Measurements from ENCODE around the gene MFSD6L.

The MFSD6L gene, protein sequence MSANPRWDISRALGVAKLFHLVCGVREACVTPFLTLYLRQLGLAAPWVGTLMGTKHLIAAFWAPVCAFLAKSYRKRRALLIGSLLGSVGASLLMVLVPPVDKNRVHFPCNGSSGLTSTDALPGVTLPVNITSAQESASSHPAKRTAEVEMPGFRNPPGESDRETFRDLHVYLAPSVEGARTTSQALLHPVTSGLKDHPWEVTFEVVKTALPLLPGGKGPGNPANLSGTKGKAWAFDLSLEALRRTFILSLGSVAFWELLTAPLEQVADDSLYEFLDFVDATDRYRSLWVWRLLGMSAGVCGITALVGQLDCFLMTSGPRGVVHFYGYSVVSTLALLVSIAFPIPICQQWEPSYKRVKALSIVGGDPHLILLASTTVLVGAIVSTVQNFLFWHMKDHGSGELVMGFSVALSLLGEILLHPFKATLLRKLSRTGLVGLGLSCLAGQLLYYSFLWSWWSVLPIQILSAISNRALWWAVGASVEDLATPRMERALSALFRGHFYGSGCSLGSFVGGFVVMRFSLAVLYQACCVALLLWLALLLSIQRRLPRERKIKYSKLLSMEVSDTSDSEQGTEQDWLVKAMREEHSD

DNA sequence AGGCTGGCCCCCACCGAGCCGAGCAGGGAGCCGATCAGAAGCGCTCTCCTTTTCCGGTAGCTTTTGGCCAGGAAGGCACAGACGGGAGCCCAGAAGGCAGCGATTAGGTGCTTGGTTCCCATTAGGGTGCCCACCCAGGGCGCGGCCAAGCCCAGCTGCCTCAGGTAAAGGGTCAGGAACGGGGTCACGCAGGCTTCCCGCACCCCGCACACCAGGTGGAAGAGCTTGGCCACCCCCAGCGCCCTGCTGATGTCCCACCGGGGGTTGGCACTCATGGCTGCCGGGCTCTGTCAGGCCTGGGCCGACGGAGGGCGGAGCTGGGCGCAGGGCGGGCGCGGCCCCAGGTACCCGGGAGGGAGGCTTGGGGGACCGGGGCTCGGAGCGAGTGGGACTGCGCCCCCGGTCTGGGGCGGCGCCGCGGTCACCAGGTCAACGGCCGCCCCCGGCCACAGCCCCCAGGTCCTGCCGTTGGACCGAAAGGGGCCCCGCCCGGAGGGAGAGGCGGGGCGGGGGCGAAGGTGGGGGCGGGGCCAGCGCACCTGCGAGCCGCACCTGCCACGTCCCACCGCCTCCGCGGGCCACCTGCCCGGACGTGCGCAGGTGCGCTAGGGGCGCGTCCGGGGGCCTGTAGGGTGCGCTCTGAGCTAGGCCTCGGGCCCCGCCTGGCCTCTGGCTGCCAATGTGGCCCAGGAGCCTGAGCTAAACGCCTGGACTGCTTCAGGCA, at the start of gene MFSD6L:
TSS of gene MFSD6L (minus strand) at position 520 of the 724 bp plus-strand sequence. CDS start at position 275, 245 bp downstream.
- Histone ChIP-seq H3K4me1 (ENCODE audit: insufficient read depth, low read length) (no peaks in the 10 kb centered on the region), H3K4me3 (ENCODE audit: low read depth in 1 of 2, low read length in 2 of 2) (no peak within 1 kb of the TSS), H3K36me3 (ENCODE audit: insufficient read depth, low read length) (no peaks in the 10 kb centered on the region), H3K27me3 (ENCODE audit: control insufficient read depth in 1 of 2, insufficient read depth in 2 of 2, low read length in 2 of 2) (peaks cover 0 to 18% of the 10 kb centered on the region in 2 donors), H3K9ac (ENCODE audit: low read length) (no peak within 1 kb of the TSS), H3K27ac (ENCODE audit: low read depth, low read length) (no peak within 1 kb of the TSS), H3K9me3 (ENCODE audit: low read length) (no peaks in the 10 kb centered on the region)

DNA sequence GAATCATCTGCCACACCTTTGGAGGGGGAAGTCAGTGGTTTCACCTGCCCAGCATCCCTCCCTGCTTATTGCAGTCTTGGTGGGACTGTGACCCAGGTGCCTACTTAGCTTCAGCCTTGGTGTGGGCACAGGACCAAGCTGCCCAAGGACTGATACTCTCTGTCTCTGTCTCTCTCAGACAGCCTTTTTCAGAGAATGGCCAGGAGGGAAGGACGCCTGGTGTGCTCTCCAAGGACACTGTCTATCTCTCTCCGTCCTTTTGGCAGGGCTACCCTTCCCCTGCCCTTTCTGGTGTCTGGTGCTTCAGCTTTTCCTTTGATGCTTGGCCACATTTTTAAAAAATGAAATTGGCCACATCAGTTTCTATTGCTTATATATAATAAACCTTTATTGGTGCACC, 48.7 kb upstream of the MFSD6L start:
- H3K36me3 ChIP-seq (ENCODE audit: insufficient read depth, low read length), result no peaks in the 10 kb centered on the region
- H3K4me1 ChIP-seq (ENCODE audit: insufficient read depth, low read length), result no peaks in the 10 kb centered on the region
- no peaks in the 10 kb centered on the region for H3K27me3 ChIP-seq (ENCODE audit: control insufficient read depth in 1 of 2, insufficient read depth in 2 of 2, low read length in 2 of 2)
- no peak overlapping the region for H3K9ac ChIP-seq (ENCODE audit: low read length)
- no peak overlapping the region for H3K27ac ChIP-seq (ENCODE audit: low read depth, low read length)
- no peaks in the 10 kb centered on the region for H3K9me3 ChIP-seq (ENCODE audit: low read length)
- no peak overlapping the region for H3K4me3 ChIP-seq (ENCODE audit: low read depth in 1 of 2, low read length in 2 of 2)

DNA sequence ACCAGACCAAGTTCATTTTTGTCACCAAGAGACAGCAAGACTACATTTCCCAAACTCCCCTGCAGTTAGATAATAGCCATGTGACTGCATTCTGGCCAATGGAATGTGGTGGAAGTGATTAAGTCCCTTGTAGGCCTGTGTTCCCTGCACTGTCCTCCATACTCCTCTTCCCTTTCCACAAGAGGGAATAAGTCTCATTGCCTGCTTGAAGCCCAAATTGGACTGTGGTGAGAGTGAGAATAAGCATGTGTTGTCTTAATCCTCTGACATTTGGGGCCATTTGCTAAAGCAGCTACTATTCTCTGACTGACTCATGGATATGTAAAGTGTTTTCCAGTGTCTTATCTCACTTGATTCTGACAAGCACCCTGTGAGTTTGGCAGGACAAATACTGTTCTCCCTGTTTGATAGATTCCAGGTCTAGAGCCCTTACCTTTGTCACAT, 47.6 kb upstream of the MFSD6L start:
- H3K4me1 ChIP-seq (ENCODE audit: insufficient read depth, low read length), result no peaks in the 10 kb centered on the region

DNA sequence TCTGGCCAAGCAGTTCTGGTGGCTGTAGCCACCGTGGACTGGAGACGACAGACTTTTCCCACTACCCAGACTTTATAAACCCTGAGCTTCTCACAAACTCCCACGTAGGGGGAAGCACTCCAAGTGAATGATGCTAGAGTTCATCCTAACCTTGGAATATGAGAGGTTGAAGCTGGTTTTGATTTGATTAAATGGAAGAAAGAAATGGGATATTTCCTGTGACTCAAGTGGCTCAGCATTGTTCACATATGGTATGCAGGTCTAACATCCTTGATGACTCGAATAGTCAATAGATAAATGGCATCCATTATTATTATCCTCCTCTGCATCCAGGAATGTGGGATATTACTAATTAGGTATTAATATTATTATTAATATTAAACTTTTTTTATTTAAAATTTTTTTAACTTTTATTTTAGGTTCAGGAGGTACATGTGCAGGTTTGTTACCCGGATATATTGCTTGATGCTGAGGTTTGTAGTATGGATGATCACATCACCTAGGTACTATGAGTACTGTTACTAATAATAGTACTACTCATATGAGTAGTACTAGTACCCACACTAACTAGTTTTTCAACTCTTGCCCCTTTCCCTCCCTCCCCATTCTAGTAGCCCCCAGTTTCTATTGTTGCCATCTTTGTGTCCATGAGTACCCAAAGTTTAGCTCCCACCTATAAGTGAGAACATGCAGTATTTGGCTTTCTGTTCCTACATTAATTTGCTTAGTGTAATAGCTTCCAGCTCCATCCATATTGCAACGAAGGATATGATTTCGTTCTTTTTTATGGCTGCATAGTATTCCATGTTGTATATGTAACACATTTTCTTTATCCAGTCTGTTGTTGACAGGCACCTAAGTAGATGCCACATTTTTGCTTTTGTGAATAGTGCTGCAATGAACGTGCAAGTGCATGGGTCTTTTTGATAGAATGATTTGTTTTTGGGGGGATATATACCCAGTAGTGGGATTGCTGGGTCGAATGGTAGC, 45.4 kb upstream of the MFSD6L start:
- Histone ChIP-seq H3K4me3 (ENCODE audit: low read depth in 1 of 2, low read length in 2 of 2) (no peak overlapping the region), H3K9ac (ENCODE audit: low read length) (no peak overlapping the region), H3K9me3 (ENCODE audit: low read length) (no peaks in the 10 kb centered on the region), H3K36me3 (ENCODE audit: insufficient read depth, low read length) (no peaks in the 10 kb centered on the region), H3K27me3 (ENCODE audit: control insufficient read depth in 1 of 2, insufficient read depth in 2 of 2, low read length in 2 of 2) (no peaks in the 10 kb centered on the region), H3K27ac (ENCODE audit: low read depth, low read length) (no peak overlapping the region), H3K4me1 (ENCODE audit: insufficient read depth, low read length) (no peaks in the 10 kb centered on the region)

More for the DNA sequence above, 47.6 kb upstream of the MFSD6L start:
- H3K36me3 ChIP-seq (ENCODE audit: insufficient read depth, low read length), result no peaks in the 10 kb centered on the region
- no peak overlapping the region for H3K4me3 ChIP-seq (ENCODE audit: low read depth in 1 of 2, low read length in 2 of 2)
- no peaks in the 10 kb centered on the region for H3K9me3 ChIP-seq (ENCODE audit: low read length)
- H3K27ac ChIP-seq (ENCODE audit: low read depth, low read length), result no peak overlapping the region
- H3K9ac ChIP-seq (ENCODE audit: low read length), result no peak overlapping the region
- H3K27me3 ChIP-seq (ENCODE audit: control insufficient read depth in 1 of 2, insufficient read depth in 2 of 2, low read length in 2 of 2), result no peaks in the 10 kb centered on the region

DNA sequence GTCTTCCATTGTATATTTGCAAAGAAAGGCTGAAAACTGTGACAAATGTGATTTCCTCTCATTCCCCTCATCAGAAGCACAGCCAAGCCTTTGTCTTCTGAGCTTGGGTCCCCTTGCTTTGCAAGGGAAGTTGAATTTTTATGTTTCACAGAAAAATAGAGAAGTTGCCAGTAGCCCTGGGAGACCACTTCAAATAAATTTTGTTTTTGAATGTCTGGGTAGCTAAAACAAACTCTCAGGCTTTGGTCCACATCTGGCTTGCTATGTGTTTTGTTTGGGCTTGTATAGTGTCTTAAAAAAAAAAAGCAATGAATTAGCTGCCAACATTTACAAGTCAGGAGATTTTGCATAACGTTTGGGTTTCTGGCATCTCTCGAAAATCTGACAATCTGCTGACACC, 44.2 kb upstream of the MFSD6L start:
- H3K9me3 ChIP-seq (ENCODE audit: low read length), result no peaks in the 10 kb centered on the region
- no peaks in the 10 kb centered on the region for H3K27me3 ChIP-seq (ENCODE audit: control insufficient read depth in 1 of 2, insufficient read depth in 2 of 2, low read length in 2 of 2)
- no peaks in the 10 kb centered on the region for H3K36me3 ChIP-seq (ENCODE audit: insufficient read depth, low read length)
- no peak overlapping the region for H3K27ac ChIP-seq (ENCODE audit: low read depth, low read length)
- H3K9ac ChIP-seq (ENCODE audit: low read length), result no peak overlapping the region
- H3K4me3 ChIP-seq (ENCODE audit: low read depth in 1 of 2, low read length in 2 of 2), result no peak overlapping the region
- no peaks in the 10 kb centered on the region for H3K4me1 ChIP-seq (ENCODE audit: insufficient read depth, low read length)

DNA sequence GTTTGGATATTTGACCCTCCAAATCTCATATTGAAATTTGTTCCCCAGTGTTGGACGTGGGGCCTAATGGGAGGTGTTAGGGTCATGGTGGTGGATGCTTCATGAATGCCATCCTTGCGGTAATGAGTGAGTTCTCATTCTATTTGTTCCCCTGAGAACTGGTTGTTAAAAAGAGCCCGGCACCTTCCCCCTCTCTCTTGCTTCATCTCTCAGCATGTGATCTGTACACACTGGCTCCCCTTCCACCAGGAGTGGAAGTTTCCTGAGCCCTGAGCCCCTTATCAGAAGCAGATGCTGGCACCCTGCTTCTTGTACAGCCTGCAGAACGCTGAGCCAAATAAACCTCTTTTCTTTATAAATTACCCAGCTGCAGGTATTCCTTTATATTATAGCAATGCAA, 42.7 kb upstream of the MFSD6L start:
- Histone ChIP-seq H3K27me3 (ENCODE audit: control insufficient read depth in 1 of 2, insufficient read depth in 2 of 2, low read length in 2 of 2) (no peaks in the 10 kb centered on the region), H3K9ac (ENCODE audit: low read length) (no peak overlapping the region), H3K4me1 (ENCODE audit: insufficient read depth, low read length) (no peaks in the 10 kb centered on the region)

DNA sequence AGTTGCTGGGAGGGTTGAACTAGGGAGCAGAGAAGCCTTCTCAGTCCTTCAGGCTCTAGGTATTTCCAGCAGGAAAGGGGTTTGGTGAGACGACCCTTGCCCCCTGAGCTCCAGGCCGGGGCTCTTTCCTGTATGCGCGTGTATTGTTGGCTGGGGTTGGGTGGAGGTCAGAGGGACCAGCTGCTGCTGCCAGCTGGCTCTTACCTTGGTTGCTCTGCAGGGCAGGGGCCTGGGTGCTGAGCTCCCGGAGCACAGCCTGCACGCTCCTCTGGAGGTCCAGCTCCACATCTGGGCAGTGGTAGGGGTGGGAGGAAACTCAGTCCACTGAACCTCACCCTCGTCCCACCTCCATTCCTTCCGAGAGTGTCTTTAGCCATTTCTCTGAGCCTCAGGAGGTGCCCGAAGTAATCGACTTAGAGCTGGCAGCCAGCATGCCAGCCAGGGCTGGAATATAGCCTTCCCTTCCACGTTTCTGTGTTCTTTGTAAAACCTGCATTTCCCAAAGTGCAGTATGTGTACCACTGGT, 40.3 kb upstream of the MFSD6L start:
- H3K9me3 ChIP-seq (ENCODE audit: low read length), result no peaks in the 10 kb centered on the region
- no peaks in the 10 kb centered on the region for H3K36me3 ChIP-seq (ENCODE audit: insufficient read depth, low read length)
- H3K27me3 ChIP-seq (ENCODE audit: control insufficient read depth in 1 of 2, insufficient read depth in 2 of 2, low read length in 2 of 2), result peaks cover 0 to 4% of the 10 kb centered on the region in 2 donors
- no peak overlapping the region for H3K4me3 ChIP-seq (ENCODE audit: low read depth in 1 of 2, low read length in 2 of 2)
- no peaks in the 10 kb centered on the region for H3K4me1 ChIP-seq (ENCODE audit: insufficient read depth, low read length)
- H3K9ac ChIP-seq (ENCODE audit: low read length), result no peak overlapping the region
- no peak overlapping the region for H3K27ac ChIP-seq (ENCODE audit: low read depth, low read length)

More for the DNA sequence above, 42.7 kb upstream of the MFSD6L start:
- Histone ChIP-seq H3K27ac (ENCODE audit: low read depth, low read length) (no peak overlapping the region), H3K4me3 (ENCODE audit: low read depth in 1 of 2, low read length in 2 of 2) (no peak overlapping the region), H3K9me3 (ENCODE audit: low read length) (no peaks in the 10 kb centered on the region), H3K36me3 (ENCODE audit: insufficient read depth, low read length) (no peaks in the 10 kb centered on the region)

DNA sequence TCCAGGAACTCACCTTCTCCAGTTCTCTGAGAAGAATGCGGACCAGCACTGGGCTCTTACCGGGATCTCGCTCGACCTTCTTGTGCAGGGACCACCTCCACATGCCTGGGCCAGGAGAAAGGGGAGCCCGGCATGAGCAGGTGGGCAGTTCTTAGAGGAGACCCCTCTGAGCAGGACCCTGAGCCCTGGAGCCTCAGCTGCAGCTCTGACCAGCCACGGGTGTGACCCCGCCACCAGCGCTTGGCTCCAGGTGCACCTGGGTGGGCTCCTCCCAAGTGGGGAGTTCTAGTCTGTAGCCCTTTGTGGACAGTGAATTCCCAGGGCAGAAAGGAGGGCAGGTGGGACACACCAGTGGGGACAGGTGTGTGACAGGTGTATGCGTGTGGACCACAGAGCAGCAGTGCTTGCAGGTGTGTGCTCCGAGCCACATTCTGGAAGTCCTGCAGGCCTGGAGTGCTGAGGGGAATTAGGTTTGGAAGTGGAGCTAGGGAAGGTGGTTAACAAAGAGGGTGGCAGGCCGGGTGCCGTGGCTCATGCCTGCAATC, 39.5 kb upstream of the MFSD6L start:
- Histone ChIP-seq H3K9ac (ENCODE audit: low read length) (no peak overlapping the region), H3K4me3 (ENCODE audit: low read depth in 1 of 2, low read length in 2 of 2) (no peak overlapping the region), H3K4me1 (ENCODE audit: insufficient read depth, low read length) (no peaks in the 10 kb centered on the region), H3K27me3 (ENCODE audit: control insufficient read depth in 1 of 2, insufficient read depth in 2 of 2, low read length in 2 of 2) (peaks cover 0 to 4% of the 10 kb centered on the region in 2 donors), H3K27ac (ENCODE audit: low read depth, low read length) (no peak overlapping the region), H3K36me3 (ENCODE audit: insufficient read depth, low read length) (no peaks in the 10 kb centered on the region), H3K9me3 (ENCODE audit: low read length) (no peaks in the 10 kb centered on the region)

DNA sequence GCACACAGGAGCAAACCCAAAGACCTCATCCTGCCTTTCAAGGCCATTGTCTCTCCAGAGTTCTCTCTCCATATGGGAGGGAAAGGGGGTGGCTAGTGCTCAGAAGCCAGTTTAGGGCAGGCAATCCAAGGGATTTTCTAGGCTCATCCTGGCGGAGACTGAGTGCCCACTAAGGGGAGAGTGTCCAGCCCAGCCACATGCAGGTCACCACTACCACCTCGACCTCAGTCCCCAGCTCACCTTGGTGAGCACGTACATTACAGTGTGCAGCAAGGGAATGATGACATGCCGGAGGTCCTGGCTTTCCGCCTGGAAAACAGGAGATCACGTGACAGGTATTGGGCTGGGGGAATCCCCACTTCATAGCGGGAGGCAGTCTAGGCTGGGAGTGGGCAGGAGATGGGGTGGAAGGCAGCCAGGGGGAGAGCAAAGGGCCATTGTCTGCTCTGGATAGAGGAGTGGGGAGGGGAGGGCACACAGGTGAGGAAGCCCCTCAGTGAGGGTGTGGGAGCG, 38.5 kb upstream of the MFSD6L start:
- no peak overlapping the region for H3K4me3 ChIP-seq (ENCODE audit: low read depth in 1 of 2, low read length in 2 of 2)
- H3K9me3 ChIP-seq (ENCODE audit: low read length), result no peaks in the 10 kb centered on the region
- no peaks in the 10 kb centered on the region for H3K4me1 ChIP-seq (ENCODE audit: insufficient read depth, low read length)
- H3K27ac ChIP-seq (ENCODE audit: low read depth, low read length), result no peak overlapping the region
- H3K36me3 ChIP-seq (ENCODE audit: insufficient read depth, low read length), result no peaks in the 10 kb centered on the region
- peaks cover 0 to 11% of the 10 kb centered on the region in 2 donors for H3K27me3 ChIP-seq (ENCODE audit: control insufficient read depth in 1 of 2, insufficient read depth in 2 of 2, low read length in 2 of 2)
- no peak overlapping the region for H3K9ac ChIP-seq (ENCODE audit: low read length)

DNA sequence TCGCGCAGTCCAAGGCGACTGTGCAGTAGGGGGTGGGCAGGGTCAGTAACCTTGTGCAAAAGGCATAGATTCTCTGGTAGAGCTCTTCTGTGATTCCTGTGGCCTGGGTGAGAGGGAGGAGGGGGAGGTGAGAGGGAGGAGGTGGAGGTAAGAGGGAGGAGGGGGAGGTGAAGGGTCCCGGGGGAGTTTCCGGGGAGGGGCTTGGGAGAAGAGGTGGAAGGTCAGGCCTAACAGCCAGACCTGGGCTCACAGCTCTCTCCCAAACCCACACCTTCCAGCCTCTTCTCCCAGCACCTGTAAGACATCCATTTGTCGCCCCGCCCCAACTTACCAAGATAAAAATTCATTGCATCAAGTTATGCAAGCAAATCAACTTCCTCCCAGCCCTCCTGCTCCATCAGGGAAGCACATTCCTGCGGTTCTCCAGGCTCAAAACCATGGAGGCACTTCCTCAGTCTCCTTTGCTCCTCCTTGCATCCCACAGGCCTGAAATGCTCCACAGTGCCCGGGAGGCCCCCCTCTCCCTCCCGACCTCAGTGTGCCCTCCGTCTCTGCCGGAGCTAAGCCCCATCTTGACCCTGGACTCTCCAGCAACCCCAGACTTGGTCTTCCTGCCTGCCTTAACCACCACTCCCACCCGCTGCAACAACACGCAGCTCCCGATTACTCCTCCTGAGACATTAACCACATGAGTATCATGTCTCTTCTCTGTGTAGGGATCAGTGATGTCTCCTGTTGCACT, 37.8 kb upstream of the MFSD6L start:
- peaks cover 0 to 15% of the 10 kb centered on the region in 2 donors for H3K27me3 ChIP-seq (ENCODE audit: control insufficient read depth in 1 of 2, insufficient read depth in 2 of 2, low read length in 2 of 2)
- no peak overlapping the region for H3K9ac ChIP-seq (ENCODE audit: low read length)
- no peaks in the 10 kb centered on the region for H3K36me3 ChIP-seq (ENCODE audit: insufficient read depth, low read length)
- H3K9me3 ChIP-seq (ENCODE audit: low read length), result no peaks in the 10 kb centered on the region
- H3K4me1 ChIP-seq (ENCODE audit: insufficient read depth, low read length), result no peaks in the 10 kb centered on the region
- no peak overlapping the region for H3K27ac ChIP-seq (ENCODE audit: low read depth, low read length)
- H3K4me3 ChIP-seq (ENCODE audit: low read depth in 1 of 2, low read length in 2 of 2), result no peak overlapping the region

All from muscle layer of colon (tissue), 2 donors.